Subcutaneous adipose tissue (tissue), 4 donors: ENCODE data around the gene FAM228A. TPM values are rescaled to one million over a fixed set of nuclear protein-coding genes. Genes with fewer than 3 reads are reported as not detected.

Experiments used
- total RNA-seq, 4 donors: library from RNA; depleted of rRNA; stranded (reverse); fragments of >200 nt; gene quantifications; one replicate each; pipeline ENCODE4 v1.1.0, GENCODE V29; 2016
- TF ChIP-seq, protein P1 (sequence below): fragments of 450-650 bp; IDR thresholded peaks from one replicate; pipeline ENCODE4 v1.5.1; 2016; ENCODE audit warnings: low read depth, mild to moderate bottlenecking, control low read depth, antibody characterized with exemption, moderate library complexity

FAM228A gene
- total RNA-seq, 4 donors from 2014 or later, result 1.0 to 8.2 (median 2.4) TPM

DNA sequence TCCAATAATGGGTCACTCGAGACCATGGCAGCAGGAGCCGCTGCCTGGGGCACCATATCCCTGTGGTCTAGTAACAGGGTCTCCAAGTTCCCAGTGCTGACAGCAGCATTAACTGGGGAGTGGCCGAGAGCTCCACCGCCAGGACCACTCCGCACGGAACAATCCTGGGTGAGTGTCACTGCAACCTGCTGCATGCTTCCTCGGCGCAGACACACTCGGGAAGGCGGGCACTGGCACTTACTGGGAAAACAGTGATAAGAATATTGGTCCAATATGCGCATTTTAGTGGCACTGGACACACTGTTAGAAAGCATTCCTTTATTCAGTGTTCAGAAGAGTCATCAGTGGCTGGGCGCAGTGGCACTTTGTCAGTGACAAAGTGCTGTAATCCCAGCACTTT, 29.7 kb downstream of the FAM228A start:
- TF ChIP-seq, protein P1, sequence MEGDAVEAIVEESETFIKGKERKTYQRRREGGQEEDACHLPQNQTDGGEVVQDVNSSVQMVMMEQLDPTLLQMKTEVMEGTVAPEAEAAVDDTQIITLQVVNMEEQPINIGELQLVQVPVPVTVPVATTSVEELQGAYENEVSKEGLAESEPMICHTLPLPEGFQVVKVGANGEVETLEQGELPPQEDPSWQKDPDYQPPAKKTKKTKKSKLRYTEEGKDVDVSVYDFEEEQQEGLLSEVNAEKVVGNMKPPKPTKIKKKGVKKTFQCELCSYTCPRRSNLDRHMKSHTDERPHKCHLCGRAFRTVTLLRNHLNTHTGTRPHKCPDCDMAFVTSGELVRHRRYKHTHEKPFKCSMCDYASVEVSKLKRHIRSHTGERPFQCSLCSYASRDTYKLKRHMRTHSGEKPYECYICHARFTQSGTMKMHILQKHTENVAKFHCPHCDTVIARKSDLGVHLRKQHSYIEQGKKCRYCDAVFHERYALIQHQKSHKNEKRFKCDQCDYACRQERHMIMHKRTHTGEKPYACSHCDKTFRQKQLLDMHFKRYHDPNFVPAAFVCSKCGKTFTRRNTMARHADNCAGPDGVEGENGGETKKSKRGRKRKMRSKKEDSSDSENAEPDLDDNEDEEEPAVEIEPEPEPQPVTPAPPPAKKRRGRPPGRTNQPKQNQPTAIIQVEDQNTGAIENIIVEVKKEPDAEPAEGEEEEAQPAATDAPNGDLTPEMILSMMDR, result no peak

DNA sequence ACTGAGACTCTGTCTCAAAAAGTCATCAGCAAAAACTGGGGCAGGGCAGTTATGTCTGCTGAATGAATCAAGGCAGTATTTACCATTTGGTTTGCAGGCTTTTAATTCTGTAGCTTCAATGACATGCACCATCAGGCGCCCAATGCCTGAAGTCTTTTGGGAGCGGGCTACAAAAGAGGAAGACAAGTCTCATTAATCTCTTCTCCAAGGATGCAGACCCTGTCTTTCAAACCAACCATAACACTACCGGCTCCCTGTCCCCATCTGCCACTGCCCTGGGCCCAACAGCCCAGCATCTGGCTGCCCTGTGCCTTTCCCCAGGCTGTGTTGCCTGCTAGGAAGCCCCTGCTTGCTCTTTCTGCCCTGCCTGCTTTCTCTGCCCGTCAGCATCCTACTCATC, 30.3 kb downstream of the FAM228A start:
- TF ChIP-seq, protein P1, result no peak

DNA sequence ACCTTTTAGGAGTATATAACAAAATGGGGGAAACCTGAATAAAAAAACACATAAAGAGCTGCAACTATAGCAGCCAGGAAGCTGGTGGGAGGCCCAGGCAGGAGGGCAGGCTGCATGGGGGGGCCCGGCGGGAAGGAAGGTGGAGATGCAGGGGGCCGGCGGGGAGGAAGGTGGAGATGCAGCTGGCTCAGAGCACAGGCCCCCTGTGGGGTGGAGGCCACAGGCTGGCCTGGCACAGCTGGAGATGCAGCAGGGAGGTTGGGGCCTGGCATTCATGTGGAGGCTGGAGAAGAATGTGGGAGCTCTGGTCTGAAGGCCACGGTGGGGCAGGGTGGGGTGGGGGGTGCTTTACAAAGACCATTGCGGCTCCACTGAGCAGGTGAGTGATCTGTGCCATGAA, 31.4 kb downstream of the FAM228A start:
- TF ChIP-seq, protein P1, result no peak

DNA sequence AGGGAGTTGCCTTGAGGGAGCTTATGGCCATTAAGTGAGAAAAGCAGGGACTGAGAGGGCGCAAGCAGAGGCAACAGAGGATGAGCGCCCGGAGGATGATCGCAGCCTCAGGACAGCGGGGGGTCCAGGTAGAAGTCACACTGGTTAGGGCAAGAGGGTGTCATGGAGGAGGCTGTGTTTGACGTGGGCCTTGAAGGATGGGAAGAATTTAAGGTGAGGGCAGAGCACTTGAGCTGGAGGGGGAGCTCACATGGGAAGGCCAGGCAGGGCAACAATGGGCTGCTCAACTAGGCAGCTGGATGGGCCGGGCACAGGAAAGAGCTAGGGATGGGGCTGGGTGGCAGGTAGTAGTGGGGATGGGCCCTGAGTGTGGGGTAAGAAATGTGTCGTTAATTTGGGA, 31.9 kb downstream of the FAM228A start:
- TF ChIP-seq, protein P1, result no peak

DNA sequence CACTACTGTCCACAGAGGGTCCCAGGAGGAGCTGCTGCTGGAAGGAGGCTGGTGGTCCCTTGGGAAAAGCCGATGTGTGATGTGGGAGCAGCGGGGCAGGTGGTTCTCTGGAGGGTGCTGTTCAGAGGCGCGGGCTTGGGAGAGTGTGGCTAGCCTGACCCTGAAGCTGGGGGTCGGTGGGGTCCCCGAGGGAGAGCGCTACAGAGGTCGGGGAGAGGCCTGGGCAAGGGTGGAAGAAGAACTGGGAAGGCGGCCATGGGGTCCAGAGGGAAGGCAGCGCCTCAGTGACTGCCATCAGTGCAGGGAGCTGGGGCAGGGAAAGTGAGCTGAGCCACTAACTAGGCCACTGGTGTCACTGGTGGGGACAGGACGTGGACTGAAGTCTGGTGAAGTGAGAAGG, 32.5 kb downstream of the FAM228A start:
- TF ChIP-seq, protein P1, result no peak

DNA sequence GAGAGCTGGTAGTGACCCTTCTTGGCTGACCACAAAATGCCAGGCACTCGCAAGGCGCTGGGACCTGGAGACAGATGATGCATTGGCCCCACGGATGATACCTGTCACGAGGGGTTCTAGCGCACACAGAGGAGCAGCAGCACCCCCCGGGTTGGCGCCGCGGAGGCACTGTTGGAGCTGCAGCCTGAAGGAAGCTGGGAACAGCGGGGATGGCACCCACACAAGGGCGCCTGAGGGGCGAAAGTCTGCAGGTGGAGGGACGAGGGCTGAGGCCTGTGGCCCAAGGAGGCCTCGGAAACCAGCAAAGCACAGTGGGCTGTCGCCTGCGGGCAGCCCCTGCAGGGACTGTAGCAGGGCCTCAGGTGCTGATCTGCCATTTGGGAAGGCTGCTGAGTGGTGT, 33.6 kb downstream of the FAM228A start:
- TF ChIP-seq, protein P1, result no peak

DNA sequence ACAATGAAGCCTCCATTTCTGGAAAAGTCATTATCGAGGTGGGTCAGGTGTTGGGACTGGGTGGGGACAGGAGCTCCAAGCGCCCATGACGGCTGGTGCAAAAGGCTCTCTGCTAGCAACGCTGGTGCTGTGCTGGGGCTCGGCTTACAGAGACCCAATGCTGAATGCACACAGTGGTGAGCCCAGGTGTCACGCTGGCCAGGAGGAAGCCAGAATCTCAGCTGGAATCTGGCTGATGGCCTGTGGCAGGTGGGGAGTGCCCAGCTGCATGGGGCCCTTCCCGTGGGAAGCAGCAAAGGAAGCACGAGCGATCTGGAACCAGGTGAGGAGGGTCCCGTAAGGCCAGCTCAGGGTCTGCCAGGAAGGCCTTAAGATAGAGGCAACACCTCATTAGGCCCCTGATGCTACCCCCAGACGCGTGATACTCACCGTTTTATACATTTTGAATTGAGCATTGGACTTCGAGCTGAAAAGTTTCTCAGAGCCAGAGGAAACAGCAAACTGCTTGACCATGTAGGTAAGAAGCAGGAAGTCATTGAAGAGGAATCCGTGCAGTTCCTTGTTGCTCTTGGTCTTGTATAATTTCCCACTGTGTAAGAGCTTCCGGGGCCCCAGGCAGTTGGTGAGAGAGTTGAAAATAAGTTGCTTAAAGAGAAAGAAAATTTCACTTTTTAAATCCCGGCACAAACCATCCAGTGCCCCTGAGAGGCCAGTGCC, 34.7 kb downstream of the FAM228A start:
- TF ChIP-seq, protein P1, result no peak
